A549 (cell line): Measurements from ENCODE around the gene KIRREL2. TPM values are rescaled to one million over a fixed set of nuclear protein-coding genes. Genes with fewer than 3 reads are reported as not detected.

ENCODE experiments used
- ATAC-seq, 2 experiments: fragments of 200-7000 bp in 1 of 2; fragments of >200 bp in 1 of 2; cut with Nextera tagmentation in 1 of 2; cut with Tn5 transposase in 1 of 2; 3 replicates each; pipeline versions ENCODE4 v1.8.0 to v1.9.1; 2018 to 2020; ENCODE audit warnings: mild to moderate bottlenecking in 1 of 2, moderate library complexity in 1 of 2
- CTCF ChIA-PET: fragments of 300-600 bp; sonication (Branson Sonifier 250); formaldehyde crosslinking; extraction: SDS; loops from one replicate; lab custom pipeline; 2021; ENCODE audit warnings: antibody characterized with exemption, inconsistent platforms; lab: Yijun Ruan, JAX
- POLR2A ChIA-PET: fragments of 350-600 bp; formaldehyde crosslinking; extraction: SDS; loops from one replicate; lab custom pipeline; 2021; ENCODE audit warnings: antibody characterized with exemption, inconsistent platforms; lab: Yijun Ruan, JAX
- DNase-seq, 2 experiments: peaks; one replicate each; pipeline versions ENCODE4 v3.0.0 to v3.0.0-alpha.2; 2011 to 2016; ENCODE audit warnings: low read depth in 1 of 2, low spot score in 1 of 2
- FAIRE-seq: peaks from 2 replicates; lab custom pipeline; 2011; peaks lifted over from hg19 to GRCh38; lab: Jason Lieb, UNC
- H3K27ac ChIP-seq, 2 experiments: fragments of >200 bp; sonication (Bioruptor Twin); formaldehyde crosslinking; 3 replicates each; pipeline ENCODE4 v1.5.1; 2016 to 2017
- H3K4me1 ChIP-seq: fragments of >200 bp; sonication (Bioruptor Twin); formaldehyde crosslinking; 3 replicates; pipeline ENCODE4 v1.6.1; 2016
- H3K4me2 ChIP-seq: fragments of >200 bp; sonication (Bioruptor Twin); formaldehyde crosslinking; 3 replicates; pipeline ENCODE4 v1.6.1; 2016
- H3K4me3 ChIP-seq: fragments of >200 bp; sonication (Bioruptor Twin); formaldehyde crosslinking; 3 replicates; pipeline ENCODE4 v1.5.1; 2016
- H3K9me3 ChIP-seq: fragments of >200 bp; sonication (Bioruptor Twin); formaldehyde crosslinking; 3 replicates; pipeline ENCODE4 v1.6.1; 2016
- CBX2 ChIP-seq: fragments of 200-600 bp; sonication (generic); IDR thresholded peaks from 2 replicates; pipeline ENCODE4 v1.6.1; 2016; ENCODE audit warnings: low read depth, mild to moderate bottlenecking, borderline replicate concordance
- CHD2 ChIP-seq: fragments of 150-350 bp; IDR thresholded peaks from 2 replicates; pipeline ENCODE4 v1.6.1; 2014; ENCODE audit warnings: low read length; ENCODE audit not compliant: partially characterized antibody
- EHF ChIP-seq: fragments of 250-450 bp; sonication (Bioruptor Pico); IDR thresholded peaks from 2 replicates; pipeline ENCODE4 v1.5.0; 2020; ENCODE audit warnings: mild to moderate bottlenecking
- ESRRA ChIP-seq: fragments of 150-350 bp; IDR thresholded peaks from 2 replicates; pipeline ENCODE4 v1.6.1; 2014; ENCODE audit warnings: mild to moderate bottlenecking, low read length, borderline replicate concordance
- FOSB ChIP-seq: fragments of 250-450 bp; sonication (Bioruptor Pico); IDR thresholded peaks from 2 replicates; pipeline ENCODE4 v1.5.0; 2020; ENCODE audit warnings: mild to moderate bottlenecking, moderate library complexity
- JUN ChIP-seq, 2 experiments: fragments of >200 bp; sonication (Bioruptor Twin); formaldehyde crosslinking; IDR thresholded peaks; 2 replicates in 1 of 2; 3 replicates in 1 of 2; pipeline ENCODE4 v1.6.1; 2016 to 2017
- KDM1A ChIP-seq: fragments of 200-600 bp; sonication (generic); IDR thresholded peaks from 2 replicates; pipeline ENCODE4 v1.6.1; 2016; ENCODE audit warnings: low read depth, mild to moderate bottlenecking
- MYC ChIP-seq: IDR thresholded peaks from 2 replicates; pipeline ENCODE4 v1.6.1; 2012; ENCODE audit warnings: mild to moderate bottlenecking, inconsistent platforms, low read length, improper control_type of control experiment, borderline replicate concordance
- NPAS2 ChIP-seq: fragments of 250-450 bp; sonication (Bioruptor Pico); IDR thresholded peaks from 2 replicates; pipeline ENCODE4 v1.8.0; 2022; ENCODE audit warnings: mild to moderate bottlenecking, moderate library complexity, borderline replicate concordance
- NR3C1 ChIP-seq: fragments of >200 bp; sonication (Bioruptor Twin); formaldehyde crosslinking; IDR thresholded peaks from 3 replicates; pipeline ENCODE4 v1.6.1; 2017
- POLR2A ChIP-seq: IDR thresholded peaks from 2 replicates; pipeline ENCODE4 v1.6.1; 2012; ENCODE audit warnings: mild to moderate bottlenecking, low read length
- RAD21 ChIP-seq, 2 experiments: fragments of >200 bp in 1 of 2; sonication (Bioruptor Twin) in 1 of 2; formaldehyde crosslinking in 1 of 2; IDR thresholded peaks in 1 of 2; conservative IDR thresholded peaks in 1 of 2; 2 replicates in 1 of 2; 3 replicates in 1 of 2; pipeline ENCODE4 v1.6.1; 2012 to 2018; ENCODE audit warnings: inconsistent platforms in 1 of 2
- RCOR1 ChIP-seq: fragments of 150-350 bp; IDR thresholded peaks from 2 replicates; pipeline ENCODE4 v1.6.1; 2014; ENCODE audit warnings: antibody characterized with exemption, low read length, low read depth
- RNF2 ChIP-seq: fragments of 200-600 bp; sonication (generic); IDR thresholded peaks from 2 replicates; pipeline ENCODE4 v1.6.1; 2016; ENCODE audit warnings: low read depth, mild to moderate bottlenecking, antibody characterized with exemption, moderate library complexity, borderline replicate concordance
- ZFP36 ChIP-seq: fragments of 450-650 bp; IDR thresholded peaks from 2 replicates; pipeline ENCODE4 v1.6.1; 2014; ENCODE audit warnings: borderline replicate concordance; ENCODE audit not compliant: partially characterized antibody
- ZSCAN20 ChIP-seq: fragments of 250-450 bp; sonication (Bioruptor Pico); IDR thresholded peaks from 2 replicates; pipeline ENCODE4 v1.8.0; 2022; ENCODE audit warnings: mild to moderate bottlenecking, moderate library complexity
- WGBS: methylation state at CpG from one replicate; pipeline ENCODE4 v1.1.6; 2017; ENCODE audit errors: missing lambda C conversion rate; 5-methylcytosine and 5-hydroxymethylcytosine counted together
- polyA plus RNA-seq, 4 experiments: library from polyadenylated mRNA; depleted of rRNA in 3 of 4; stranded (reverse); fragments of >200 nt; fragmentation: RNase III in 1 of 4; extraction: RNeasy Plus Mini Kit Qiagen cat#74134 plus additional on column Dnase treatment in 1 of 4; gene quantifications; 2 replicates in 3 of 4; 3 replicates in 1 of 4; pipeline ENCODE4 v1.2.3, GENCODE V29; 2011 to 2017
- TF ChIP-seq, protein P1 (sequence below): fragments of >200 bp; sonication (Bioruptor Twin); formaldehyde crosslinking; IDR thresholded peaks from 3 replicates; pipeline ENCODE4 v1.5.1; 2016
- TF ChIP-seq, protein P2 (sequence below): fragments of 250-450 bp; sonication (Bioruptor Pico); IDR thresholded peaks from 2 replicates; pipeline ENCODE4 v1.5.0; 2020; ENCODE audit warnings: low read depth, mild to moderate bottlenecking, moderate library complexity
- TF ChIP-seq, protein P3 (sequence below): fragments of 250-450 bp; sonication (Bioruptor Pico); IDR thresholded peaks from 2 replicates; pipeline ENCODE4 v1.5.0; 2021; ENCODE audit warnings: mild to moderate bottlenecking, moderate library complexity, borderline replicate concordance
- TF ChIP-seq, protein P4 (sequence below): fragments of >200 bp; sonication (Bioruptor Twin); formaldehyde crosslinking; IDR thresholded peaks from 2 replicates; pipeline ENCODE4 v1.6.1; 2016

Gene KIRREL2
- polyA plus RNA-seq, 2 of the 4 experiments (the other 2 are of a cell fraction), result 0.26 to 0.54 TPM

DNA sequence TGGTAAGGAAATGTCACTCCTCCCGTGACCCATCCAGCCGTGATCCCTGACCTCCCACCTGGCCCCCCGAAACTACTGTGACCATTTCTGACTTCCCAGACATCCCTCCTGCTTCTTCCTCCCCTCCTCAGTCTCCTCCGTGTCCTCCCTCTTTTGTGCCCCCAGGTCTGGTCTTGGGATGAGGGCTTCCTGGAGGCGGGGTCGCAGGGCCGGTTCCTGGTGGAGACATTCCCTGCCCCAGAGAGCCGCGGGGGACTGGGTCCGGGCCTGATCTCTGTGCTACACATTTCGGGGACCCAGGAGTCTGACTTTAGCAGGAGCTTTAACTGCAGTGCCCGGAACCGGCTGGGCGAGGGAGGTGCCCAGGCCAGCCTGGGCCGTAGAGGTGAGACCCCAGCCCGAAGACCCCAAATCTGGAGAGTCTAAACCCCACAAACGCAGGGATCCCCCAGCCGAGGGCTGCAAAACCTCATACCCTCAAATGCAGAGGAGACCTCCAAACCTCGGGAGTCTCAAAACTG, 5.0 kb downstream of the KIRREL2 start:
- no peak overlapping the region for H3K4me2 ChIP-seq

DNA sequence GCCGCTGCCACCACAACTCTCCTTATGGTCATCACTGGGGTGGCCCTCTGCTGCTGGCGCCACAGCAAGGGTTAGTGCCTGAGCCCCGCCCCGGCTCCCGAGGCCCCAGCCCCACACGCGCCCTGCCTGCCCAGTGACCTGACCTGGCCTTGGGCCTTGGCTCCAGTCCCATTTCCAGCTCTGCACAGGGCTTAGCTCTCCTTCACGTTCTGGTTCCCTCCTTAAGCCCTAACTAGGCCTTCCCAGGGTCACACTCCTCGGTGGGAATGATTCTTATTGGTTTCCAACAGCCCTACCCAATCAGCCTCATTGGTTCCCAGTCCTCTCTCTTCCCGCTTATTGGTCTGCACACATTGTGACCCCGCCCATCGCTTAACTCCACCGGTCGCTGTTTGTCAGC, 5.8 kb downstream of the KIRREL2 start:
- WGBS, result 72% methylated on average over 14 of the region's 14 CpGs
- CTCF ChIA-PET, result no interaction called here
- H3K9me3 ChIP-seq, result no peaks in the 10 kb centered on the region
- TF ChIP-seq KDM1A (no peak), ESRRA (no peak), POLR2A (no peak), JUN (IDR thresholded peaks at IDR 0.05) (no peak), RAD21 (conservative IDR thresholded peaks at IDR 0.05 in 1 of 2, IDR thresholded peaks at IDR 0.05 in 1 of 2) (no peak), RCOR1 (no peak), ZSCAN20 (CRISPR knock-in tag) (no peak), ZFP36 (no peak), NPAS2 (no peak), FOSB (CRISPR knock-in tag) (no peak), NR3C1 (no peak), MYC (no peak), CBX2 (no peak), CHD2 (no peak), EHF (no peak)
- TF ChIP-seq, protein P1, sequence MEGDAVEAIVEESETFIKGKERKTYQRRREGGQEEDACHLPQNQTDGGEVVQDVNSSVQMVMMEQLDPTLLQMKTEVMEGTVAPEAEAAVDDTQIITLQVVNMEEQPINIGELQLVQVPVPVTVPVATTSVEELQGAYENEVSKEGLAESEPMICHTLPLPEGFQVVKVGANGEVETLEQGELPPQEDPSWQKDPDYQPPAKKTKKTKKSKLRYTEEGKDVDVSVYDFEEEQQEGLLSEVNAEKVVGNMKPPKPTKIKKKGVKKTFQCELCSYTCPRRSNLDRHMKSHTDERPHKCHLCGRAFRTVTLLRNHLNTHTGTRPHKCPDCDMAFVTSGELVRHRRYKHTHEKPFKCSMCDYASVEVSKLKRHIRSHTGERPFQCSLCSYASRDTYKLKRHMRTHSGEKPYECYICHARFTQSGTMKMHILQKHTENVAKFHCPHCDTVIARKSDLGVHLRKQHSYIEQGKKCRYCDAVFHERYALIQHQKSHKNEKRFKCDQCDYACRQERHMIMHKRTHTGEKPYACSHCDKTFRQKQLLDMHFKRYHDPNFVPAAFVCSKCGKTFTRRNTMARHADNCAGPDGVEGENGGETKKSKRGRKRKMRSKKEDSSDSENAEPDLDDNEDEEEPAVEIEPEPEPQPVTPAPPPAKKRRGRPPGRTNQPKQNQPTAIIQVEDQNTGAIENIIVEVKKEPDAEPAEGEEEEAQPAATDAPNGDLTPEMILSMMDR, result no peak
- TF ChIP-seq, protein P2, sequence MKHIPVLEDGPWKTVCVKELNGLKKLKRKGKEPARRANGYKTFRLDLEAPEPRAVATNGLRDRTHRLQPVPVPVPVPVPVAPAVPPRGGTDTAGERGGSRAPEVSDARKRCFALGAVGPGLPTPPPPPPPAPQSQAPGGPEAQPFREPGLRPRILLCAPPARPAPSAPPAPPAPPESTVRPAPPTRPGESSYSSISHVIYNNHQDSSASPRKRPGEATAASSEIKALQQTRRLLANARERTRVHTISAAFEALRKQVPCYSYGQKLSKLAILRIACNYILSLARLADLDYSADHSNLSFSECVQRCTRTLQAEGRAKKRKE (CRISPR knock-in tag), result no peak
- TF ChIP-seq, protein P3, sequence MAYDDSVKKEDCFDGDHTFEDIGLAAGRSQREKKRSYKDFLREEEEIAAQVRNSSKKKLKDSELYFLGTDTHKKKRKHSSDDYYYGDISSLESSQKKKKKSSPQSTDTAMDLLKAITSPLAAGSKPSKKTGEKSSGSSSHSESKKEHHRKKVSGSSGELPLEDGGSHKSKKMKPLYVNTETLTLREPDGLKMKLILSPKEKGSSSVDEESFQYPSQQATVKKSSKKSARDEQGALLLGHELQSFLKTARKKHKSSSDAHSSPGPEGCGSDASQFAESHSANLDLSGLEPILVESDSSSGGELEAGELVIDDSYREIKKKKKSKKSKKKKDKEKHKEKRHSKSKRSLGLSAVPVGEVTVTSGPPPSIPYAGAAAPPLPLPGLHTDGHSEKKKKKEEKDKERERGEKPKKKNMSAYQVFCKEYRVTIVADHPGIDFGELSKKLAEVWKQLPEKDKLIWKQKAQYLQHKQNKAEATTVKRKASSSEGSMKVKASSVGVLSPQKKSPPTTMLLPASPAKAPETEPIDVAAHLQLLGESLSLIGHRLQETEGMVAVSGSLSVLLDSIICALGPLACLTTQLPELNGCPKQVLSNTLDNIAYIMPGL (CRISPR knock-in tag), result no peak
- TF ChIP-seq, protein P4, sequence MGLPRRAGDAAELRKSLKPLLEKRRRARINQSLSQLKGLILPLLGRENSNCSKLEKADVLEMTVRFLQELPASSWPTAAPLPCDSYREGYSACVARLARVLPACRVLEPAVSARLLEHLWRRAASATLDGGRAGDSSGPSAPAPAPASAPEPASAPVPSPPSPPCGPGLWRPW, result no peak
- TF ChIP-seq, all 56 proteins: peak for 0
- FAIRE-seq, result no peak
- Histone ChIP-seq H3K4me1 (no peaks in the 10 kb centered on the region), H3K4me2 (no peak overlapping the region), H3K4me3 (no peak overlapping the region), H3K27ac (no peak overlapping the region)
- peak; percentile 15 to 31; a peak in 3 of 6 replicates for ATAC-seq
- POLR2A ChIA-PET, result no interaction called here
- DNase-seq, result peak in 1 of 2 experiments; percentile 55

More for the DNA sequence above, 5.0 kb downstream of the KIRREL2 start:
- no peak for FAIRE-seq
- DNase-seq, result no peak
- Histone ChIP-seq H3K9me3 (no peaks in the 10 kb centered on the region), H3K27ac (no peak overlapping the region), H3K4me1 (no peaks in the 10 kb centered on the region), H3K4me3 (no peak overlapping the region)
- POLR2A ChIA-PET, result interaction anchor here (1.6 kb wide), 1 partner anchor 8 kb away, joined by 3 read pairs; no protein-coding TSS in a partner anchor
- TF ChIP-seq RNF2, result no peak
- ATAC-seq, result no peak
- 67% methylated on average over 19 of the region's 19 CpGs for WGBS
- CTCF ChIA-PET, result interaction anchor here (0.8 to 5.1 kb wide), 3 partner anchors 13 to 71 kb away, joined by 3 to 23 read pairs (median 6); no protein-coding TSS in a partner anchor
